SK-N-MC (cell line): ENCODE results near the gene BOC.

ENCODE experiments used
- DNase-seq: peaks from one replicate; pipeline ENCODE4 v3.0.0-alpha.2; 2011; ENCODE audit warnings: low read depth, low spot score
- H3K27ac ChIP-seq: fragments of 200-600 bp; sonication (generic); 2 replicates; pipeline ENCODE4 v1.5.1; 2016; ENCODE audit warnings: mixed run types
- H3K36me3 ChIP-seq: fragments of 200-600 bp; sonication (generic); 2 replicates; pipeline ENCODE4 v1.6.1; 2017; ENCODE audit warnings: antibody characterized with exemption, low read length, mixed read lengths; ENCODE audit not compliant: insufficient read depth
- H3K4me3 ChIP-seq: fragments of 200-600 bp; sonication (generic); 2 replicates; pipeline ENCODE4 v1.5.1; 2016
- H3K9ac ChIP-seq: fragments of 200-600 bp; sonication (generic); 2 replicates; pipeline ENCODE4 v1.8.0; 2017; ENCODE audit warnings: mixed run types, mixed read lengths; ENCODE audit not compliant: insufficient read length
- H3K9me3 ChIP-seq: fragments of 200-600 bp; sonication (generic); 2 replicates; pipeline ENCODE4 v1.6.1; 2017; ENCODE audit warnings: low read depth, mild to moderate bottlenecking, antibody characterized with exemption, low read length, moderate library complexity, mixed read lengths
- EZH2 ChIP-seq: fragments of 200-600 bp; sonication (generic); IDR thresholded peaks from one replicate; pipeline ENCODE4 v1.6.1; 2017; ENCODE audit warnings: antibody characterized with exemption
- FOXP2 ChIP-seq: optimal IDR thresholded peaks from 2 replicates; pipeline ENCODE3; 2011; ENCODE audit warnings: mild to moderate bottlenecking, moderate library complexity; ENCODE audit not compliant: insufficient read depth; ENCODE audit errors: extremely low read length, control extremely low read depth
- POLR2AphosphoS5 ChIP-seq: IDR thresholded peaks from 2 replicates; pipeline ENCODE4 v1.6.1; 2012; ENCODE audit warnings: mild to moderate bottlenecking, low read depth, low read length, borderline replicate concordance

The BOC gene

DNA sequence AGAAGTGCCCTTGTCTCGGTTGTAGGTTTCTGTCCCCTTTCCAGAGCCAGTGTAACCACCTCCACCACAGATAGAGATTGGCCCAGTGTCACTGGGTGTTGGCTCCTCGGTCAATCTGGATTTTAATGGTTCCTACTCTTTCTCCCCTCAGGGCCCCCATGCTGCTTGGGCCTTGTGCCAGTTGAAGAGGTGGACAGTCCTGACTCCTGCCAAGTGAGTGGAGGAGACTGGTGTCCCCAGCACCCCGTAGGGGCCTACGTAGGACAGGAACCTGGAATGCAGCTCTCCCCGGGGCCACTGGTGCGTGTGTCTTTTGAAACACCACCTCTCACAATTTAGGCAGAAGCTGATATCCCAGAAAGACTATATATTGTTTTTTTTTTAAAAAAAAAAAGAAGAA, 75.2 kb downstream of the BOC start:
- H3K9ac ChIP-seq: no peak overlapping the region
- H3K9me3 ChIP-seq: no peaks in the 10 kb centered on the region
- no peak overlapping the region for H3K4me3 ChIP-seq
- no peak for DNase-seq
- H3K36me3 ChIP-seq: no peaks in the 10 kb centered on the region
- TF ChIP-seq EZH2: no peak
- TF ChIP-seq FOXP2: no peak
- TF ChIP-seq POLR2AphosphoS5: no peak
- H3K27ac ChIP-seq: no peak overlapping the region

DNA sequence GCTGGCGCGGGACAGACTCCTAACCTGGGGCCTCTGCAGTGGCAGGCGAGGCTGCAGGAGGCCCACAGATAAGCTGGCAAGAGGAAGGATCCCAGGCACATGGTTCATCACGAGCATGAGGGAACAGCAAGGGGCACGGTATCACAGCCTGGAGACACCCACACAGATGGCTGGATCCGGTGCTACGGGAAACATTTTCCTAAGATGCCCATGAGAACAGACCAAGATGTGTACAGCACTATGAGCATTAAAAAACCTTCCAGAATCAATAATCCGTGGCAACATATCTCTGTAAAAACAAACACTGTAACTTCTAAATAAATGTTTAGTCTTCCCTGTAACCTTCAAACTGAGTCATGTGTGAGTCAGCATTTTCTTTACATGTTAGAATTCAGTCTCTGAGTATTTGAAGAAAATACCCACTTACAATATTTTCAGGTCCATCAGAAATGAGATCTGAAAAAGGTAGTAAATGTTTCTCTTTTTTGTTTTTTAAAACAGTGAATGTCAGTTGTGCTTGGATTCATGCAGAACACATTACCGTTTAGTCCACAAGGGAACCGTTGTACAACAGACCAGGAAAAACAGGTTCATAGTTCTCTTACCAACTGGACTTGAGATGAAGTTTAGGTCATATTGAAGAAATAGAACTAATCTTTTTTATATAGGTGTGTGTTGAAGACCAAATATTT, 75.9 kb downstream of the BOC start:
- no peaks in the 10 kb centered on the region for H3K9me3 ChIP-seq
- no peaks in the 10 kb centered on the region for H3K36me3 ChIP-seq
- TF ChIP-seq POLR2AphosphoS5: no peak
- no peak for TF ChIP-seq FOXP2
- TF ChIP-seq EZH2: no peak
- no peak overlapping the region for H3K9ac ChIP-seq
- no peak for DNase-seq
- H3K4me3 ChIP-seq: no peak overlapping the region
- no peak overlapping the region for H3K27ac ChIP-seq

DNA sequence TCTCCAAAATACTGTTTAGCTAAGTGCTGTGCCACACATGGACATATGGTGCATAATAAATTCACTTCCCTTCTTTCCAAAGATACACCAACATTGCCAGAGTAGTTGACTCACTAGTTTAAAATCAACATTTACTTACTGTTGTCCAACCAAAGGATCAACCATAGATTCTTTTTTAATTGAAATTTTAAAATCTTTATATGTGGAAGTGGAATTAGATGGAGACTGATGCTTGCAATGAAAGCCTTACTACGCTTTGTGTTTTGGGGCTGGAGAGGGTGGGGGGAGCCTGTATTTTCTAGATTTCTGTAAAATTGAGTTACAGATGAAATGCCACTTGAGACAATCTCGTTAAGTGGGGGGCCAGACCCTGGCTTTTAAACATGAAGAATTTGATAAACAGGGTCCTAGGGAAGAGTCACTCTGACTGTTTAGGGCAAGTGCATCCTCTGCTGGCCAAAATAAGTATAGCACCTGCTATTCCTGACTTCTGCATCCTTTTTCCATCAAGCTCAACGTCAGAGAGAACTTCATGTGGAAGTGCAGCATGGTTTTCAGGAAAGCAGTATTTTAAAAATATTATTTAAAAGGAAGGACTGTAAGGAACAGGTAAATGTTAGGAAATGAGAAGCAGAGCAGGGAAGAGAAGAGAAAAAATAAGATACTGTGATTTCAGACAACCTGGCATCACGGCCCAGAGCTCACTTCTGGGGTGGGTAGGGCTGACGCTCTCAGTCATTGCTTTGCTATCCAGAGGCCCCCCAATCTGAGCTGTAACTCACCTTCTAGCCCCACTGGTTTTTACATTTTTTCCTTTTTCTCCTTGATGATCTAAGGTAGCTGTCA, 76.7 kb downstream of the BOC start:
- TF ChIP-seq POLR2AphosphoS5 (no peak), EZH2 (no peak), FOXP2 (no peak)
- no peak overlapping the region for H3K4me3 ChIP-seq
- no peak overlapping the region for H3K27ac ChIP-seq
- DNase-seq: no peak
- H3K9me3 ChIP-seq: no peaks in the 10 kb centered on the region
- no peaks in the 10 kb centered on the region for H3K36me3 ChIP-seq
- no peak overlapping the region for H3K9ac ChIP-seq

DNA sequence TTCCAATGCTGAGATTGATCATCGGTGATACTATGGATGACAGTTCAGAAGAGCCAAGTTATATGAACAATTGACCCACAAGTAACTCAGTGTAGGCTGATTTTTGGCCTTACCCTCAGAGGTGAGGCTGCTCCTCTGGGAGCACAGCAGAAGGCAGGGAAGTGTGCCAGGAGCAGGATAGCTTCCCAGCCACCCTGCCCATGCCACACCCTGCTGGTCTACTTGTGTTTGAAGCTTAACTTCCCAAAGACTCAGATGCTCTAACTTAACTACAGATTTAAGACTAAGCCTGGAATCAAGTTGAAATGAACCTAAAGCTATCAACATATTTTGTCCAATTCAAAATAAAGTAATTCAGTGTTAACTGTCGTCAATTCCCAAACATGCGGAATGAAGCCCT, 77.5 kb downstream of the BOC start:
- no peak overlapping the region for H3K27ac ChIP-seq
- TF ChIP-seq EZH2: no peak
- no peak for TF ChIP-seq FOXP2
- no peak for TF ChIP-seq POLR2AphosphoS5
- no peaks in the 10 kb centered on the region for H3K36me3 ChIP-seq
- no peaks in the 10 kb centered on the region for H3K9me3 ChIP-seq
- no peak for DNase-seq
- no peak overlapping the region for H3K9ac ChIP-seq
- no peak overlapping the region for H3K4me3 ChIP-seq

DNA sequence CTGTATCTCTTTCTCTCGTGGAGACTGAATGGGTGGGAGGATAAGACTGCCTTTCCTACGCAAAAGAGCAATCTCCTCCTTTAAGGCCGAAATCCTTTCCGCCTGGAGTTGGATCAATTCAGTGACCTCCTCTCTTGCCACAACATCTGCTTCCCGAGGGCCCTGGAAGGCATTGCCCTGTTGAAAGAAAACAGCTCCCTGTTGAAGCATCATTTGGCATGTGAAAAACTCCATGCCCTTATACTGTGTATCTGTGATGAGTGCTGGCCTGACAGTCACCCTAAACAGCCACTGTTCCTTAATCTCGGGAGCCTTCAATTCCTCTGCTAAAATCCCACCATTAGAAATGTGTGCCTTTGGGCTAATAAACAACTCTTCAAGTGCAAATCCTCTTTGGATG, 80.2 kb downstream of the BOC start:
- DNase-seq: no peak
- H3K4me3 ChIP-seq: no peak overlapping the region
- TF ChIP-seq EZH2 (no peak), FOXP2 (no peak), POLR2AphosphoS5 (no peak)
- H3K27ac ChIP-seq: no peak overlapping the region
- H3K36me3 ChIP-seq: no peaks in the 10 kb centered on the region
- H3K9me3 ChIP-seq: no peaks in the 10 kb centered on the region
- H3K9ac ChIP-seq: no peak overlapping the region

DNA sequence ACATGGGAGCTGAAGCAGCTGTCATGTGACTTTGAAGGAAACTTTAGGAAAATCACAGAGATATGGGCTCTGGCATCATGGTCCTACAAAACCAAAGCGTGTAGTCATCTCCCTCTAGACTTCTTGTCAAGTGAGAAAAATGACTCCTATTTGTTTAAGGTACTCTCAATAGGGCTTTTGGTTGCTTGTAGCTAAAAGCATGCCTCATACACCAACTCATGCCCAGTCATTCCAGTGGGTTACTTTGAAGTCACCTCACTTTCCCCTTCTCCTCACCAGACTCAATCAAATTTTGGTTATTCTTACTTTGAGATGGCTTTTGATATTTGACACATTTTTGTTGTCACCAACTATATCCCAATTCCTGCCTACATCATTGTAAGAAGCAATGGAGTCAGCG, 81.6 kb downstream of the BOC start:
- TF ChIP-seq POLR2AphosphoS5 (no peak), FOXP2 (no peak), EZH2 (no peak)
- Histone ChIP-seq H3K4me3 (no peak overlapping the region), H3K9ac (no peak overlapping the region), H3K9me3 (no peaks in the 10 kb centered on the region), H3K27ac (no peak overlapping the region), H3K36me3 (no peaks in the 10 kb centered on the region)
- DNase-seq: no peak

DNA sequence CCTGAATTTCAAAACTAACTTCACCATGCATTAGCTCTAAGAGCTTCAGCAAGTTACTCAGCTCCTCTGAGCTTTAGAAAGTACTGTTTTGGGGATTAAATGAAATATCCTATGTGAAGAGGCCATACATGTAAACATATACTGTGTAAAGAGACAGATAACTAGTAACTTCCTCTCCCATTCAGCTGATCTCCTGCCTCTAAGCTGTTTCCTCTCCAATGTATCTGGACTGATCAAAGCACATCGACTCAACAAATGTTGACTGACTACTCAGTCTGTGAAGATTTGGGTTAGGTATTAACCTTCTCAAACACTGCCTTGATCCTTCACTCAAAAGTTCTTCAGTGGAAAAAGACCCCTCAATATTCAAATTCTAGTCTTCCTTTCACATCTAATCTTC, 82.0 kb downstream of the BOC start:
- Histone ChIP-seq H3K27ac (no peak overlapping the region), H3K36me3 (no peaks in the 10 kb centered on the region), H3K9me3 (no peaks in the 10 kb centered on the region), H3K9ac (no peak overlapping the region), H3K4me3 (no peak overlapping the region)
- TF ChIP-seq POLR2AphosphoS5 (no peak), FOXP2 (no peak), EZH2 (no peak)
- no peak for DNase-seq

DNA sequence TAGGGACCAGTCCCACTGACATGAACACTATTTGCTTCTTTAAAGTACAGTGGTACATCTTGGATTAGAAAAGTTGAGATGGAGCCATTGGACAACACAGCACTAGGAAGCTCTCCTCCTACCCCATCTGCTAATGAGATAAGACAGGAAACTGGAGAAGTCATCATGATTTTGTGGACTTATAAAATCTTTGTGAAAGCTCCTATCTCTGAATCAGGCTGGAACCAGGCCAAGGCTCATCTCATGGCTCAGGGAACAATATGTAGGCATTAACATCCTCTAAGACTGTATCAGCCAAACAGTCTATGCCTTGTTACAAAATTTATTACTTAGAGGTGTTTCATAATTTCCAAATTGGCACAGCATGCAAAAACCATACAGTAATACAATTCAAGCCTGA, 84.1 kb downstream of the BOC start:
- Histone ChIP-seq H3K36me3 (no peaks in the 10 kb centered on the region), H3K4me3 (no peak overlapping the region), H3K9ac (no peak overlapping the region), H3K27ac (no peak overlapping the region), H3K9me3 (no peaks in the 10 kb centered on the region)
- peak; percentile 5 for DNase-seq
- TF ChIP-seq EZH2: no peak
- TF ChIP-seq FOXP2: no peak
- TF ChIP-seq POLR2AphosphoS5: no peak
